ENCODE measurements around the gene IFITM5.
"Not testable (repeated sequence)": the region's sequence is repeated elsewhere in the genome, so short reads cannot be mapped to it uniquely, and the experiment has no call there.

Gene IFITM5

DNA sequence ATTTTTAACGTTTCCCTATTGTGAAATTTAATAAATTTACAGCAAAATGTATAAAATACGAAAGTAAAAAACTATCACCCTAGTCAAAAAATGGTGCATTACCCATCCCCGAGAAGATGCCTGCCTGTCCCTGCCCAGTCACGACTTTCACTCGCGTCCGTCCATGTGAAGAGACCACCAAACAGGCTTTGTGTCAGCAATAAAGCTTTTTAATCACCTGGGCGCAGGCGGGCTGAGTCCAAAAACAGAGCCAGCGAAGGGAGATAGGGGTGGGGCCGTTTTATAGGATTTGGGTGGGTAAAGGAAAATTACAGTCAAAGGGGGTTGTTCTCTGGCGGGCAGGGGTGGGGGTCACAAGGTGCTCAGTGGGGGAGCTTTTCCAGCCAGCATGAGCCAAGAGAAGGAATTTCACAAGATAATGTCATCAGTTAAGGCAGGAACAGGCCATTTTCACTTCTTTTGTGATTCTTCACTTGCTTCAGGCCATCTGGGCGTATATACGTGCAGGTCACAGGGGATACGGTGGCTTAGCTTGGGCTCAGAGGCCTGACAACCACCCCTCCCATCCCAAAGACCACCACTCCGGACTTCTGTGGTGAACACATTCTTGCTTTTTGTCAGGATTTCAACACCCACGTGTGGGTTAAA lies 34.4 kb upstream of the IFITM5 start:
- not testable (repeated sequence) for H3K4me2 ChIP-seq (ENCODE audit: low read length); H3K36me3 ChIP-seq (ENCODE audit: insufficient read depth, low read length); H3K4me3 ChIP-seq (ENCODE audit: low read length); H3K9ac ChIP-seq (ENCODE audit: low read depth, low read length); H3K4me1 ChIP-seq (ENCODE audit: control insufficient read depth, insufficient read depth, low read length); H3K27me3 ChIP-seq (ENCODE audit: control insufficient read depth, insufficient read depth, low read length); H3K9me3 ChIP-seq (replicated peaks; ENCODE audit: low read length)

DNA sequence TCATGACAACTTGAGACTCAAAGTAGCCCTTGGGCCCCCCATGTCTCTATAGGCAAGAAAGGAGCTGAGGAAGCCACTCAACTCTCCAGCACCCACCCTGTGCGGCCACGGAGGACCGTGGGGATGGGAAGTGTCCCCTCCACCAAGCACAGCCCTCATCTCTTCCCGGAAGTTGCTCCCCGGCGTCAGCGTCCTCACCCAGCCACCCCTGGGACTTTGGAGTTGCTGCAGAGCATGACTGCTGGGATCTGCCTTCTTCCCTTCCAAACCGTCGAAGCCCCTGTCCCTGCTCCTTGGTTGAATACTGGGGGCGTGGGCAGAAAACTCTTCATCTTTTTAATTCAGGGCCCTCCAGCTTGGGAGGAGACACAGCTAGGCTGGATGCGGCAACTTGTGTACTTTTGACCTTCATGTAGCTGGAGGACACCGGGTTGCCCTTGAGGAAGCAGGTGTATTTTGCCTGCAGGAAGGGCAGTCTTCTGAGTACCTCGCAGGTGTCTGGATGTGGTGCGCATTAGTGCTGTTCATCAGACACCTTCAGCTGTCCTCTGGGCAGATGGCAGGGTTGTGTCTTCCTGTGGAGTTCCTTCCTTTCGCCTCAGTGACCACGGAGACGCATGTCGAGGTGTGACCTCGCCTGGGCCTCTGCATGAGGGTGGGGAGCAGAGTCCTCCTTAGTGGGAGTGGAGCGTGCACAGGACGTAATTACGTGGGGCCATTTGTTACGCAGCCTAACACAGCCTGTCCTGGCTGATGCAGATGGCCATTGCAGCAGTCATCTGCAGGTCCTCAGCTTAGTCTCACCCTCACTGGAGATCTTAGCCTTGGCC lies 33.5 kb upstream of the IFITM5 start:
- Histone ChIP-seq H3K9ac (ENCODE audit: low read depth, low read length) (no peak overlapping the region), H3K4me3 (ENCODE audit: low read length) (no peak overlapping the region), H3K27me3 (ENCODE audit: control insufficient read depth, insufficient read depth, low read length) (peaks cover 4% of the 10 kb centered on the region), H3K36me3 (ENCODE audit: insufficient read depth, low read length) (no peaks in the 10 kb centered on the region), H3K4me2 (ENCODE audit: low read length) (no peak overlapping the region), H3K4me1 (ENCODE audit: control insufficient read depth, insufficient read depth, low read length) (peaks cover 9% of the 10 kb centered on the region), H3K9me3 (replicated peaks; ENCODE audit: low read length) (no peaks in the 10 kb centered on the region)

DNA sequence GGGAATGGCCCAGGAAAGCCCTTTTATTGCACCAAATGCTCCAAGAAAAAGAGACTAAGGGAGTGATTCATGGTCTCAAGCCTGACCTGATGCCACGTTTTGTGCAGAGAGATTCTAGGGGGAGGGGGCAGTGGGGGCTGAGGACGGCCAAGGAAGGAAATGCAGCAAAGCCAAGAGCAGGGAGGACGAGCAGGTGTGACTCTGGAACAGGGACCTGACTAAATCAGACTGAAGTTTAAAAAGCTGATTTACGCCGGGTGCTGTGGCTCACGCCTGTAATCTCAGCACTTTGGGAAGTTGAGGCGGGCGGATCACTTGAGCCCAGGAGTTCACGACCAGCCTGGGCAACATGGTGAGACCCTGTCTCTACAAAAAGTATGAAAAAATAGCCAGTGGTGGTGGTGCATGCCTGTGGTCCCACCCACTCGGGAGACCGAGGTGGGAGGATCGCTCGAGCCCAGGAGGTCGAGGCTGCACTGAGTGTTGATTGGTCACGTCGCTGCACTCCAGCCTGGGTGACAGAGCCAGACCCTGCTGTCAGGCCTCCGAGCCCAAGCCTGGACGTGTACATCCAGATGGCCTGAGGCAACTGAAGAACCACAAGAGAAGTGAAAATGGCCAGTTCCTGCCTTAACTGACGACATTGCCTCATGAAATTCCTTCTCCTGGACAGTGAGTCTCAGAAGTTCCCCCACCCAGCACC lies 32.2 kb upstream of the IFITM5 start:
- Histone ChIP-seq H3K36me3 (ENCODE audit: insufficient read depth, low read length) (no peaks in the 10 kb centered on the region), H3K4me3 (ENCODE audit: low read length) (no peak overlapping the region), H3K4me2 (ENCODE audit: low read length) (no peak overlapping the region), H3K4me1 (ENCODE audit: control insufficient read depth, insufficient read depth, low read length) (peaks cover 20% of the 10 kb centered on the region), H3K27me3 (ENCODE audit: control insufficient read depth, insufficient read depth, low read length) (peaks cover 4% of the 10 kb centered on the region), H3K9me3 (replicated peaks; ENCODE audit: low read length) (no peaks in the 10 kb centered on the region), H3K9ac (ENCODE audit: low read depth, low read length) (no peak overlapping the region)

DNA sequence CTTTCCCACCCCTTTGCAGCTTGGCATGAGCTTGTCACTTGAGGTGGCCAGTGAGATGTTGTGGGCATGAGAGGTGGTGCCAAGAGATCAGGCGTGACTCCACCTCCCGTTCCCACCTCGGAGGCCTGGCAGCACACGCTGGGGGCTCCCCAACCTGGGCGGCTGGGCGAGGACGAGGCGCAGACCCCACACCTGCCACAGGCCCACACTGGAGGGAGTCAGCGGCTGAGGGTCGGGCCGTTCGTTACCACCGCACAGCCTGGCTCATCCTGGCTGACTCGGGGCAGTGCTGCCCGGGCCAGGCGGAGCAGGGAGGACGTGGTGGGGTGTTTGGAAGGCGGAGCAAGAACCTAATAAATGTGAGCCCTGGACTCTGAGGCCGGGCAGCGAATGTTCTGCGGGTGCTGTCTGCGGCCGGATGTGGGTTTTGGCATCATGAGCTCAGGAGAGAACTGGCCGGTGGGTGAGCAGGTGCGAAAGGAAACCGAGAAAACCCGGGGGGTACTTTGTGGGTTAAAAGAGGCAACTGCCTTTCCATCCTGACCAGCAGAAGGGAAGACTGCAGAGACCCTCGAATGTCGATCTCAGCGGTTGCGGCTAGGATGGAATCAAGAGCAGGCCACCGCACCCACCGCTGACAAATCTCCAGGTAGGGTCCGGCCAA lies 31.5 kb upstream of the IFITM5 start:
- H3K9ac ChIP-seq (ENCODE audit: low read depth, low read length), result no peak overlapping the region
- H3K4me1 ChIP-seq (ENCODE audit: control insufficient read depth, insufficient read depth, low read length), result peaks cover 21% of the 10 kb centered on the region
- no peak overlapping the region for H3K4me2 ChIP-seq (ENCODE audit: low read length)
- H3K9me3 ChIP-seq (replicated peaks; ENCODE audit: low read length), result no peaks in the 10 kb centered on the region
- no peak overlapping the region for H3K4me3 ChIP-seq (ENCODE audit: low read length)
- H3K27me3 ChIP-seq (ENCODE audit: control insufficient read depth, insufficient read depth, low read length), result peaks cover 4% of the 10 kb centered on the region
- no peaks in the 10 kb centered on the region for H3K36me3 ChIP-seq (ENCODE audit: insufficient read depth, low read length)

DNA sequence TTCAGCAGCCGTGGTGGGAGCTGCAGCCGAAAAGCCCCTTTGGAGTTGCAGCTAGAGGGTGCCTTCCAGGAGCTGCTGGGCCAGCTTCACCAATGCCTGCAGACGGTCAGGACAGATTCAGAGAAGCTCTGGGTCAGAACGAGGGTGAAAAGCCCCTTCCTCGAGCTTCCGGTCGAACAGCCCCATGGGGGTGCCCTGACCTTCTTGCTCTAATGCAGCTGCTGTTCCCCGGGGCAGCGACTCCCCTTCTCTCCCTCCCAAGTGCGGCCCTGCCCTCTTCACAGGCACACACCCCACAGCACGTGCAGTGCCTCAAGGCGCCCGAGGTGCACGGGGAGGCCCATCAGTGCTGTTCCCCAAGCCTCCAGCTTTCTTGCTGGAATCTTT lies 31.0 kb upstream of the IFITM5 start:
- Histone ChIP-seq H3K9ac (ENCODE audit: low read depth, low read length) (no peak overlapping the region), H3K9me3 (replicated peaks; ENCODE audit: low read length) (no peaks in the 10 kb centered on the region), H3K27me3 (ENCODE audit: control insufficient read depth, insufficient read depth, low read length) (peaks cover 4% of the 10 kb centered on the region), H3K4me3 (ENCODE audit: low read length) (no peak overlapping the region), H3K36me3 (ENCODE audit: insufficient read depth, low read length) (no peaks in the 10 kb centered on the region), H3K4me1 (ENCODE audit: control insufficient read depth, insufficient read depth, low read length) (peaks cover 21% of the 10 kb centered on the region), H3K4me2 (ENCODE audit: low read length) (no peak overlapping the region)

DNA sequence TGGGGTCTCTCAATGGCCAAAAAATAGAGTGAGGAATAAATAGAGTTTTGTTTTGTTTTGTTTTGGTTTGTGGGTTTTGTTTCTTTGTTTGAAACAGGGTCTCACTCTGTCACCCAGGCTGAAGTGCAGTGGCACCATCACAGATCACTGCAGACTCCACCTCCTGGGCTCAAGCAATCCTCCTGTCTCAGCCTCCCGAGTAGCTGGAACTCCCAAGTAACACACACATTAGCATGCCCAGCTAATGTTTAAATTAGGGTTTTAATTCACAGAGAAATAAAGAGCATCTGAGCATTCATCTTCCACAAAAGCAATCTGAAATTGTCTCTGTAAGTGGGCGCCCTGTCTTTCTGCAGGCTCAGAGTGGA lies 30.5 kb upstream of the IFITM5 start:
- H3K9ac ChIP-seq (ENCODE audit: low read depth, low read length), result no peak overlapping the region
- no peak overlapping the region for H3K4me3 ChIP-seq (ENCODE audit: low read length)
- H3K36me3 ChIP-seq (ENCODE audit: insufficient read depth, low read length), result no peaks in the 10 kb centered on the region
- H3K4me1 ChIP-seq (ENCODE audit: control insufficient read depth, insufficient read depth, low read length), result peaks cover 25% of the 10 kb centered on the region
- no peaks in the 10 kb centered on the region for H3K9me3 ChIP-seq (replicated peaks; ENCODE audit: low read length)
- H3K4me2 ChIP-seq (ENCODE audit: low read length), result no peak overlapping the region
- H3K27me3 ChIP-seq (ENCODE audit: control insufficient read depth, insufficient read depth, low read length), result peaks cover 4% of the 10 kb centered on the region

DNA sequence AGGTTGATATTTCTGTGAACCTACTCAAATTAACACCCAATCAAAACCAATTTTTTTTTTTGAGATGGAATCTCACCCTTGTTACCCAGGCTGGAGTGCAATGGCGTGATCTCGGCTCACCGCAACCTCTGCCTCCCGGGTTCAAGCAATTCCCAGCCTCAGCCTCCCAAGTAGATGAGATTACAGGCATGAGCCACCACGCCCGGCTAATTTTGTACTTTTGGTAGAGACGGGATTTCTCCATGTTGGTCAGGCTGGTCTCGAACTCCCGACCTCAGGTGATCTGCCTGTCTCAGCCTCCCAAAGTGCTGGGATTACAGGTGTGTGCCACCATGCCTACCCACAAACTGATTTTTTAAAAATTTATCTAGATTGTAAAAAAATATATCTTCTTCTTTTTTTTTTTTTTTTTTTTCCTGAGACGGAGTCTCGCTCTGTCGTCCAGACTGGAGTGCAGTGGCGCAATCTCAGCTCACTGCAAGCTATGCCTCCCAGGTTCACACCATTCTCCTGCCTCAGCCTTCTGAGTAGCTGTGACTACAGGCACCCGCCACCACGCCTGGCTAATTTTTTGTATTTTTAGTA lies 29.3 kb upstream of the IFITM5 start:
- not testable (repeated sequence) for H3K9ac ChIP-seq (ENCODE audit: low read depth, low read length); H3K27me3 ChIP-seq (ENCODE audit: control insufficient read depth, insufficient read depth, low read length); H3K4me2 ChIP-seq (ENCODE audit: low read length); H3K36me3 ChIP-seq (ENCODE audit: insufficient read depth, low read length); H3K9me3 ChIP-seq (replicated peaks; ENCODE audit: low read length); H3K4me3 ChIP-seq (ENCODE audit: low read length)
- peaks cover 22% of the 10 kb centered on the region for H3K4me1 ChIP-seq (ENCODE audit: control insufficient read depth, insufficient read depth, low read length)

DNA sequence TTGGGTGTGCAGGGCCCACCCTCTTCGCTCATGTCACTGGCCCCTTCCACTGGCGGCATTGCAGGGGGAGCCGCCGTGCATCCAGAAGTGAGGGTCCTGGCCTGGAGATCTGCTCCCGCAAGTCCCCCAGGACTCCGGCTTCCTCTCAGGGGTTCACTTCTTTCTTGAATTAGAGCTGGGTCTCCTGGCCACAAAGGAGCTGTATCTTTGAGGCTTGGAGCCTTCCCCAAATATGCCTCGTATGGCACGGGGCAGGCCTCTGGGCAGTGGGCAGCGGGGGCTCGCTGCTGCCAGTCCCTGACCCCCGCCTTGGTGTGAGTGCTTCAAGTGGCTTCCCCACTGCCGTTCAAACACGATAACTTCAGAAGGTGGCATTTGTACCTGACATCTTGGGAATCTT lies 28.7 kb upstream of the IFITM5 start:
- no peaks in the 10 kb centered on the region for H3K9me3 ChIP-seq (replicated peaks; ENCODE audit: low read length)
- no peak overlapping the region for H3K4me3 ChIP-seq (ENCODE audit: low read length)
- H3K9ac ChIP-seq (ENCODE audit: low read depth, low read length), result no peak overlapping the region
- H3K4me1 ChIP-seq (ENCODE audit: control insufficient read depth, insufficient read depth, low read length), result peaks cover 22% of the 10 kb centered on the region
- no peak overlapping the region for H3K4me2 ChIP-seq (ENCODE audit: low read length)
- peaks cover 4% of the 10 kb centered on the region for H3K27me3 ChIP-seq (ENCODE audit: control insufficient read depth, insufficient read depth, low read length)
- H3K36me3 ChIP-seq (ENCODE audit: insufficient read depth, low read length), result no peaks in the 10 kb centered on the region

DNA sequence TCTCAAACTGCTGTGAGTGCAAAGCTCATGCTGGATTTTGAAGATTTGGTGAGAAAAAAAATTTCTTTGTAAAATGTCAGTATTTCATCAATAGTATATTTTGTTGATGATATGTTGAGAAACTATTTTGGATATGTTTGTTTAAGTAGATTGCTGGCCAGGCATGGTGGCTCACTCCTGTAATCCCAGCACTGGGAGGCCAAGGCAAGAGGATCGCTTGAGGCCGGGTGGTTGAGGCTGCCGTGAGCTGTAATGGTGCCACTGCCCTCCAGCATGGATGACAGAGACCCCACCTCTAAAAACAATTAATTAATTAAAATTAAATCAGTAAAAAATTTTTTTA lies 28.2 kb upstream of the IFITM5 start:
- H3K4me1 ChIP-seq (ENCODE audit: control insufficient read depth, insufficient read depth, low read length), result peaks cover 22% of the 10 kb centered on the region
- peaks cover 4% of the 10 kb centered on the region for H3K27me3 ChIP-seq (ENCODE audit: control insufficient read depth, insufficient read depth, low read length)
- peak overlapping the region; percentile 49 for H3K4me3 ChIP-seq (ENCODE audit: low read length)
- H3K9ac ChIP-seq (ENCODE audit: low read depth, low read length), result peak overlapping the region; percentile 13
- H3K9me3 ChIP-seq (replicated peaks; ENCODE audit: low read length), result no peaks in the 10 kb centered on the region
- H3K4me2 ChIP-seq (ENCODE audit: low read length), result peak overlapping the region; percentile 71
- H3K36me3 ChIP-seq (ENCODE audit: insufficient read depth, low read length), result no peaks in the 10 kb centered on the region

DNA sequence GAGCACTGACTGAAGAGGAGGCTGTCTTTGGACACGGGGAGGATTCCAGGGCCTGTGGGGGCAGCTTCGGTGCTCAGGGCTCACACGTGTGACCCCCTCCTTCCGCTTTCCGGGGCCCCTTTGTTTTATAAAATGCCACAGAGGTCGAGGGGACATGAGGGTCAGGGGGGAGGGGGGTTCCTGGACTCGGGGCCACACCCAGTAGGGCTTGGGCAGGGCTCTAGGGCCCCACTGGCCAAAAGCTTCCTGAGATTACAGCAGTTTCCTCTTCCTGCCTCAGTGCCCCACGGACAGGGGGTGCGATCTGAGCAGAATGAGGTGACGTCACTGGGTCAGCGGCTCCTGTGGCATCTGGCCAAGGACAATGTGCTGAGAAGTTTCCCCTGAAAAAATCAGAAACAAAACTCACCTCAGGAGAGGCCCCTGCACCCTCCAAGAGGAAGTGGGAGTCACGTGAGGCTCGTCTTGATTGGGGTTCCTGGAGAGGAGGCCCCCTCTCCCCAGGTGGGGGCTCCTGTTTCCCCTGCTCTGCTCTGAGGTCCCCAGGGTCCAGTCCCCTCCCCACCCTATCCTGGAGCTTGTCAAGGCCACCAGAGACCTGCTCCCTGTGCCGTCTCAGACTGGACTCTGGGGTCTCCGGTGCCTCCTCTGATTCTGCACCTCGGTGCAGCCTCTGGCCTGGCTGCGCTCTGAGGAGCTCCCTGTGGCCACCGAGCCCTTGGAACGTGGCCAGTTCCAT lies 27.7 kb upstream of the IFITM5 start:
- H3K9me3 ChIP-seq (replicated peaks; ENCODE audit: low read length), result no peaks in the 10 kb centered on the region
- peak overlapping the region; percentile 71 for H3K4me2 ChIP-seq (ENCODE audit: low read length)
- peaks cover 22% of the 10 kb centered on the region for H3K4me1 ChIP-seq (ENCODE audit: control insufficient read depth, insufficient read depth, low read length)
- H3K4me3 ChIP-seq (ENCODE audit: low read length), result peak overlapping the region; percentile 49
- H3K27me3 ChIP-seq (ENCODE audit: control insufficient read depth, insufficient read depth, low read length), result peaks cover 4% of the 10 kb centered on the region
- H3K36me3 ChIP-seq (ENCODE audit: insufficient read depth, low read length), result no peaks in the 10 kb centered on the region
- peak overlapping the region; percentile 13 for H3K9ac ChIP-seq (ENCODE audit: low read depth, low read length)

DNA sequence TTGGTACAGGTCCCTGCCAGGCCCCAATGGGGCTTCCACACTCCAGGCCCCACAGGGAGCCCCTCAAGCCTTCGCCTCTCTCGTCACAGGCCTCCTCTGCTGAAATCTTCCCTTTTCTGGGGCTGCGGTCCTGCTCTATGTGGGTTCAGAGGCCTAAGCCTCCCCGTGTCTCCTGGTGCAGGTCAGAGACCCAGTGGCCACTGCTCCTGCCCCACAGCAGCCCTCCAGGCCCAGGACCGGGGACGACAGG lies 27.2 kb upstream of the IFITM5 start:
- H3K9me3 ChIP-seq (replicated peaks; ENCODE audit: low read length), result no peaks in the 10 kb centered on the region
- peak overlapping the region; percentile 71 for H3K4me2 ChIP-seq (ENCODE audit: low read length)
- no peaks in the 10 kb centered on the region for H3K36me3 ChIP-seq (ENCODE audit: insufficient read depth, low read length)
- H3K4me3 ChIP-seq (ENCODE audit: low read length), result no peak overlapping the region
- H3K4me1 ChIP-seq (ENCODE audit: control insufficient read depth, insufficient read depth, low read length), result peaks cover 22% of the 10 kb centered on the region
- peak overlapping the region; percentile 13 for H3K9ac ChIP-seq (ENCODE audit: low read depth, low read length)
- H3K27me3 ChIP-seq (ENCODE audit: control insufficient read depth, insufficient read depth, low read length), result peaks cover 4% of the 10 kb centered on the region

Data from skeletal muscle satellite cell (primary cell).